Measurements from ENCODE around the gene NFATC2. TPM values are rescaled to one million over a fixed set of nuclear protein-coding genes. Genes with fewer than 3 reads are reported as not detected.

The NFATC2 gene
- polyA plus RNA-seq, 1 donor from 2014 or later: not detected

DNA sequence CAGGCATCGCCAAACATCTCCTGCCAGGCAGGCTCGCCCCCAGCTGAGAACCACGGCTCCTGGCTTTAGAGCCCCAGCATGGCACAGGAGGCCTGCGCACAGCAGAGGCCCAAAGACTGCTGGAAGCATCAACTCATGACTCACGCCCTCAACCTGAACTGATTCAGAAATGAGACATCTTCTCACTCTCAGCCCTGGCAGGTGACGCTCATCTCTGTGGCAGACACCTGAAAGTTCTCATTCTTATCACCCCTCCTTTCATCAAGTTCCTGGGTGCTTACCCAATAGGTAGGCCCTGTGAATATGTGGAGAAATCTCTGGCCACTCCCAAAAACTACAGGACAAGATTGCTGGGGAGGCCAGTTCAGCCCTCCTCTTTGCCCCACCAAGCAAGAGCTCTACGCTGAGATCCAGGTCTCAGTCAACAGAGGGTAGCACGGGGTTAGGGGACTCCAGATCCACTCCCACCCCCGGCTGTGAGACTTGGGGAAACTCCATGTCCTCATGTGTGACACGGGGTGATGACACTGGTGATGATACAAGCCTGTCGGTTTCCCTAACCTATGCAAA, 11.3 kb downstream of the NFATC2 start:
- Histone ChIP-seq H3K36me3 (ENCODE audit: insufficient read depth, low read length) (no peaks in the 10 kb centered on the region), H3K4me2 (ENCODE audit: low read length) (no peak overlapping the region), H3K9ac (ENCODE audit: low read length) (no peak overlapping the region), H3K4me3 (ENCODE audit: low read length) (no peak overlapping the region), H3F3A (ENCODE audit: insufficient read depth, low read length, poor library complexity, severe bottlenecking) (no peaks in the 10 kb centered on the region), H3K9me3 (ENCODE audit: low read length) (no peaks in the 10 kb centered on the region), H3K27ac (ENCODE audit: low read length) (no peak overlapping the region), H4K20me1 (ENCODE audit: insufficient read depth) (no peaks in the 10 kb centered on the region), H3K79me2 (replicated peaks; ENCODE audit: insufficient read depth, low read length) (no peaks in the 10 kb centered on the region), H3K27me3 (ENCODE audit: insufficient read depth, low read depth, low read length) (no peaks in the 10 kb centered on the region), H2AFZ (ENCODE audit: low read depth, low read length) (no peak overlapping the region), H3K9me2 (ENCODE audit: insufficient read depth, low read length) (no peaks in the 10 kb centered on the region)
- TF ChIP-seq REST (IDR thresholded peaks at IDR 0.05; ENCODE audit: borderline replicate concordance) (no peak), MXI1 (conservative IDR thresholded peaks at IDR 0.05; ENCODE audit: poor library complexity, severe bottlenecking) (no peak), POLR2AphosphoS5 (IDR thresholded peaks at IDR 0.05) (no peak), RAD21 (conservative IDR thresholded peaks at IDR 0.05) (no peak), EZH2 (IDR thresholded peaks at IDR 0.05; ENCODE audit: borderline replicate concordance, insufficient read depth, low read length, poor library complexity, severe bottlenecking) (no peak), TAF1 (IDR thresholded peaks at IDR 0.05; ENCODE audit: low read depth) (no peak), EP300 (conservative IDR thresholded peaks at IDR 0.05; ENCODE audit: poor library complexity, severe bottlenecking) (no peak), SMC3 (conservative IDR thresholded peaks at IDR 0.05; ENCODE audit: poor library complexity) (no peak)
- TF ChIP-seq, protein P1, sequence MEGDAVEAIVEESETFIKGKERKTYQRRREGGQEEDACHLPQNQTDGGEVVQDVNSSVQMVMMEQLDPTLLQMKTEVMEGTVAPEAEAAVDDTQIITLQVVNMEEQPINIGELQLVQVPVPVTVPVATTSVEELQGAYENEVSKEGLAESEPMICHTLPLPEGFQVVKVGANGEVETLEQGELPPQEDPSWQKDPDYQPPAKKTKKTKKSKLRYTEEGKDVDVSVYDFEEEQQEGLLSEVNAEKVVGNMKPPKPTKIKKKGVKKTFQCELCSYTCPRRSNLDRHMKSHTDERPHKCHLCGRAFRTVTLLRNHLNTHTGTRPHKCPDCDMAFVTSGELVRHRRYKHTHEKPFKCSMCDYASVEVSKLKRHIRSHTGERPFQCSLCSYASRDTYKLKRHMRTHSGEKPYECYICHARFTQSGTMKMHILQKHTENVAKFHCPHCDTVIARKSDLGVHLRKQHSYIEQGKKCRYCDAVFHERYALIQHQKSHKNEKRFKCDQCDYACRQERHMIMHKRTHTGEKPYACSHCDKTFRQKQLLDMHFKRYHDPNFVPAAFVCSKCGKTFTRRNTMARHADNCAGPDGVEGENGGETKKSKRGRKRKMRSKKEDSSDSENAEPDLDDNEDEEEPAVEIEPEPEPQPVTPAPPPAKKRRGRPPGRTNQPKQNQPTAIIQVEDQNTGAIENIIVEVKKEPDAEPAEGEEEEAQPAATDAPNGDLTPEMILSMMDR (IDR thresholded peaks at IDR 0.05; ENCODE audit: poor library complexity, severe bottlenecking): no peak

GRCh38 chr20:51529758-51530157, 12.8 kb downstream of the NFATC2 start:
- no peak for TF ChIP-seq REST (IDR thresholded peaks at IDR 0.05; ENCODE audit: borderline replicate concordance)
- no peaks in the 10 kb centered on the region for H3K9me3 ChIP-seq (ENCODE audit: low read length)
- H4K20me1 ChIP-seq (ENCODE audit: insufficient read depth): no peaks in the 10 kb centered on the region
- H3K9ac ChIP-seq (ENCODE audit: low read length): no peak overlapping the region
- no peak overlapping the region for H3K27ac ChIP-seq (ENCODE audit: low read length)
- H3K36me3 ChIP-seq (ENCODE audit: insufficient read depth, low read length): no peaks in the 10 kb centered on the region
- no peaks in the 10 kb centered on the region for H3K79me2 ChIP-seq (replicated peaks; ENCODE audit: insufficient read depth, low read length)
- H2AFZ ChIP-seq (ENCODE audit: low read depth, low read length): no peak overlapping the region
- H3K27me3 ChIP-seq (ENCODE audit: insufficient read depth, low read depth, low read length): no peaks in the 10 kb centered on the region
- H3K4me2 ChIP-seq (ENCODE audit: low read length): no peak overlapping the region
- no peaks in the 10 kb centered on the region for H3K9me2 ChIP-seq (ENCODE audit: insufficient read depth, low read length)
- no peak overlapping the region for H3K4me3 ChIP-seq (ENCODE audit: low read length)
- no peaks in the 10 kb centered on the region for H3F3A ChIP-seq (ENCODE audit: insufficient read depth, low read length, poor library complexity, severe bottlenecking)
